ENCODE data around the gene MRPS23. TPM values are rescaled to one million over a fixed set of nuclear protein-coding genes. Genes with fewer than 3 reads are reported as not detected.
A peak's percentile ranks its signal among the peaks of the same experiment; 100 is the strongest.

The MRPS23 gene
- total and polyA plus RNA-seq, 4 donors, result 15.7 to 44.9 (median 31.6) TPM

DNA sequence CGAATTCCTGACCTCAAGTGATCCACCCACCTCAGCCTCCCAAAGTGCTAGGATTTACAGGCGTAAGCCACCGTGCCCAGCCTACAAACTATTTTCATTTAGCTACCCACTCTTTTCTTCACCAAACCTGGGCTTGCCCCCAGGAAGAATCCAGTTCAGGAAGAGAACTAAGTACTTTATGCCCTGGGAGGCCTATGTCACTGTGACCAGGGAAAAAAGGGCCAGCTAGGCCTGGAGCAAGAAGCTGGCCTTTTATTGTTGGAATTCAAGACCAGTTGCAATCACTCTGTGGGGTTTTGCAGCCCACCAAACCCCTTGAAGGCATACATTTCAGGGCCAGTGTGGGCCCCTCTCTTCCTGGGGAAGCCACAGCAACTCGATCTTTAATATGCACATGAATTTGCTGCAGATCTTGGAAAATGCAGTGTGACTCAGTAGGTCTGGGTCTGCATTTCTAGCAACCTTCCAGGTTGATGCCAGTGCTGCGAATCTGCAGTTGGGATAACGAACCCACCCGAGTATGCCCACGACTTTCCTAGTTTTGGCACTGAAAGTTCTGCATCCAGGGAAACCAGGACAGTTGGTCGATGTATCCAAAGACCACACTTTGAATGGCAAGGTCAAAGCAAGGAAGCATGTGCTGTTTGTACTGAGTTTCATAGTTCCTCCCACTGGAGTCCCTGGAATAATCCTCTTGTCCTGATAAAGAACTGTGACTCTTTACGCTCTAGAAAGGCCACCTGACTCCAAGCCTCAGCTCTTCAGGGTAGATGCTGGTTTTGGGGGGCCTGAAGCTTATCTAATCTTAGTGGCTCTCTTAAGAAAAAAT, 7.2 kb upstream of the MRPS23 start:
- H3K9ac ChIP-seq (ENCODE audit: insufficient read depth in 1 of 2, low read length in 2 of 2), result no peak overlapping the region
- 80 to 86% methylated on average over 10 of the region's 10 CpGs for WGBS, 2 donors

GRCh38 chr17:57855391-57856035, 5.7 kb upstream of the MRPS23 start:
- DNase-seq, result peak in 1 of 3 donors; percentile 28
- TF ChIP-seq, protein P1, sequence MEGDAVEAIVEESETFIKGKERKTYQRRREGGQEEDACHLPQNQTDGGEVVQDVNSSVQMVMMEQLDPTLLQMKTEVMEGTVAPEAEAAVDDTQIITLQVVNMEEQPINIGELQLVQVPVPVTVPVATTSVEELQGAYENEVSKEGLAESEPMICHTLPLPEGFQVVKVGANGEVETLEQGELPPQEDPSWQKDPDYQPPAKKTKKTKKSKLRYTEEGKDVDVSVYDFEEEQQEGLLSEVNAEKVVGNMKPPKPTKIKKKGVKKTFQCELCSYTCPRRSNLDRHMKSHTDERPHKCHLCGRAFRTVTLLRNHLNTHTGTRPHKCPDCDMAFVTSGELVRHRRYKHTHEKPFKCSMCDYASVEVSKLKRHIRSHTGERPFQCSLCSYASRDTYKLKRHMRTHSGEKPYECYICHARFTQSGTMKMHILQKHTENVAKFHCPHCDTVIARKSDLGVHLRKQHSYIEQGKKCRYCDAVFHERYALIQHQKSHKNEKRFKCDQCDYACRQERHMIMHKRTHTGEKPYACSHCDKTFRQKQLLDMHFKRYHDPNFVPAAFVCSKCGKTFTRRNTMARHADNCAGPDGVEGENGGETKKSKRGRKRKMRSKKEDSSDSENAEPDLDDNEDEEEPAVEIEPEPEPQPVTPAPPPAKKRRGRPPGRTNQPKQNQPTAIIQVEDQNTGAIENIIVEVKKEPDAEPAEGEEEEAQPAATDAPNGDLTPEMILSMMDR (IDR thresholded peaks at IDR 0.05; ENCODE audit: control extremely low read depth, extremely low read depth), result no peak
- H3K27ac ChIP-seq (ENCODE audit: low read depth in 1 of 2, low read length in 1 of 2), result peak overlapping the region in 1 of 2 donors; percentile 58
- no peaks in the 10 kb centered on the region for H3K9me3 ChIP-seq (ENCODE audit: control insufficient read depth in 4 of 4, insufficient read depth in 3 of 4, low read length in 3 of 4)
- H3K4me1 ChIP-seq (ENCODE audit: control insufficient read depth in 5 of 5, insufficient read depth in 5 of 5, low read length in 5 of 5), result peaks cover 2 to 23% (median 10%) of the 10 kb centered on the region in 5 donors
- ATAC-seq (ENCODE audit: insufficient read depth, low FRiP score), result no peak
- H3K27me3 ChIP-seq (ENCODE audit: control insufficient read depth in 3 of 3, insufficient read depth in 3 of 3, low read length in 2 of 3), result no peaks in the 10 kb centered on the region
- WGBS, 2 donors, result 61 to 80% methylated on average over 6 of the region's 6 CpGs
- H3K9ac ChIP-seq (ENCODE audit: insufficient read depth in 1 of 2, low read length in 2 of 2), result no peak overlapping the region
- H3K36me3 ChIP-seq (ENCODE audit: control insufficient read depth in 4 of 4, insufficient read depth in 4 of 4, low read length in 4 of 4), result no peaks in the 10 kb centered on the region
- no peak overlapping the region for H3K4me3 ChIP-seq

More for the DNA sequence above, 7.2 kb upstream of the MRPS23 start:
- DNase-seq, result no peak
- Histone ChIP-seq H3K4me1 (ENCODE audit: control insufficient read depth in 5 of 5, insufficient read depth in 5 of 5, low read length in 5 of 5) (peaks cover 0 to 23% (median 13%) of the 10 kb centered on the region in 5 donors), H3K4me3 (no peak overlapping the region), H3K27me3 (ENCODE audit: control insufficient read depth in 3 of 3, insufficient read depth in 3 of 3, low read length in 2 of 3) (no peaks in the 10 kb centered on the region), H3K9me3 (ENCODE audit: control insufficient read depth in 4 of 4, insufficient read depth in 3 of 4, low read length in 3 of 4) (no peaks in the 10 kb centered on the region), H3K27ac (ENCODE audit: low read depth in 1 of 2, low read length in 1 of 2) (no peak overlapping the region), H3K36me3 (ENCODE audit: control insufficient read depth in 4 of 4, insufficient read depth in 4 of 4, low read length in 4 of 4) (no peaks in the 10 kb centered on the region)
- TF ChIP-seq, protein P1 (IDR thresholded peaks at IDR 0.05; ENCODE audit: control extremely low read depth, extremely low read depth), result no peak
- ATAC-seq (ENCODE audit: insufficient read depth, low FRiP score), result no peak

GRCh38 chr17:57853695-57854094, 3.9 kb upstream of the MRPS23 start:
- ATAC-seq (ENCODE audit: insufficient read depth, low FRiP score), result no peak
- TF ChIP-seq, protein P1 (IDR thresholded peaks at IDR 0.05; ENCODE audit: control extremely low read depth, extremely low read depth), result no peak

More at GRCh38 chr17:57853695-57854094, 3.9 kb upstream of the MRPS23 start:
- DNase-seq, result no peak
- H3K27ac ChIP-seq (ENCODE audit: low read depth in 1 of 2, low read length in 1 of 2), result peak overlapping the region in 1 of 2 donors; percentile 90
- H3K27me3 ChIP-seq (ENCODE audit: control insufficient read depth in 3 of 3, insufficient read depth in 3 of 3, low read length in 2 of 3), result no peaks in the 10 kb centered on the region
- H3K4me3 ChIP-seq, result no peak overlapping the region
- H3K36me3 ChIP-seq (ENCODE audit: control insufficient read depth in 4 of 4, insufficient read depth in 4 of 4, low read length in 4 of 4), result no peaks in the 10 kb centered on the region
- H3K9me3 ChIP-seq (ENCODE audit: control insufficient read depth in 4 of 4, insufficient read depth in 3 of 4, low read length in 3 of 4), result no peaks in the 10 kb centered on the region
- H3K9ac ChIP-seq (ENCODE audit: insufficient read depth in 1 of 2, low read length in 2 of 2), result no peak overlapping the region
- H3K4me1 ChIP-seq (ENCODE audit: control insufficient read depth in 5 of 5, insufficient read depth in 5 of 5, low read length in 5 of 5), result peaks cover 8 to 26% (median 14%) of the 10 kb centered on the region in 5 donors
- WGBS, 2 donors, result 75 to 84% methylated on average over 8 of the region's 8 CpGs
